HG03159 (cell line): ENCODE data around the gene JADE2.

Experiments
- ATAC-seq: cut with Tn5 transposase; IDR thresholded peaks from one replicate; pipeline ENCODE4 v1.9.1; 2021; ENCODE audit warnings: mild to moderate bottlenecking, moderate library complexity; ENCODE audit not compliant: unreplicated experiment

Gene JADE2

DNA sequence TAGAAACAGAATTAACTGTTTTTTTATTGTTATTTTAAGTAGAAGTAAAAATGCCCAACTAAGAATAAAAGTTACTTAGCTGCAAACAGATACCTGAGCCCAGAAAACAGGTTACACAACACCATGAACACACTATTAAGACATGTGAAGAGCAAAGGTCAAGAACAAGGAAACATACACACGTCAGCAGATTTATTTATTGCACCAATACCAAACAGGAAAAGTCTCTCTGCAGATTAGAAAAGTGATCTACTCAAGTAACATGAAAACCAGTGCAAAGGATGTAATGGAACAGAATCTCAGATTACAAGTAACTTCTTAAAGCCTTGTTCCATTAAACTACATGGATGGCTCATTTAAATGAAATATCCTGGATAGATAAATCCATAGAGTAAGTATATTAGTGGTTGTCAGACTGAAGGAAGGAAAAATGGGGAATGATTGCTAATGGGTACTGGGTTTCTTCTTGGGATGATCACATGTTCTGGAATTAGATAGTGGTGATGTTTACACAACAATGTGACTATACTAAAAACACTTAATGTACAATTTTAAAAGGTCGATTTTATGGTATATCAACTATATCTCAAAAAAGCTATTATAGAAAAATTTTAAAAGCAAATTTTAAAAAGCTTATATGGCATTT, 101.0 kb downstream of the JADE2 start:
- no peak for ATAC-seq
